ENCODE measurements around the gene HEATR5B. TPM values are rescaled to one million over a fixed set of nuclear protein-coding genes. Genes with fewer than 3 reads are reported as not detected.
"Not testable (repeated sequence)": the region's sequence is repeated elsewhere in the genome, so short reads cannot be mapped to it uniquely, and the experiment has no call there.

Gene HEATR5B
- total RNA-seq, 1 donor from 2014 or later = 50.3 TPM

DNA sequence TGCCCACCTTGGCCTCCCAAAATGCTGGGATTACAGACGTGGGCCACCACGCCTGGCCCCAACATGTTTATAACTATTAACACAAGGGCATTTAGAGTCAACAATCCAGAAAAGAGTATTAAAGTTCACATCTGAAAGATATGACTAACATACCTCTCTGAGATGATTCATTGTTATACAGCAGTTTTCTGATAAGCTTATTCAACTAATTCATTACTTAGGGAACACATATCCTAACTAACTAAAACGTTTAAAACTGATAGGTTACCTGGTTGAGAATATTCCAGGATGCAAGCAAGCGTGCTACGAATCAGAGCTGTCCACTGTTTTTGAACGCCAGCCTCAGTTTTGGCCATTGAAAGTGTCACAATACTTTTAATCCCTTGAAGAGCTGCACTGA is 83.9 kb downstream of the HEATR5B start:
- Mint-ChIP-seq H3K4me3 (no peak overlapping the region), H3K36me3 (ENCODE audit: low read depth) (peaks cover 70% of the 10 kb centered on the region), H3K27me3 (no peaks in the 10 kb centered on the region), H3K9me3 (no peaks in the 10 kb centered on the region), H3K27ac (no peak overlapping the region), H3K4me1 (peaks cover 10% of the 10 kb centered on the region)
- POLR2A ChIA-PET = no interaction called here
- intact Hi-C loops (cut with micrococcal nuclease) = no loop called here
- TF ChIP-seq, protein P1, sequence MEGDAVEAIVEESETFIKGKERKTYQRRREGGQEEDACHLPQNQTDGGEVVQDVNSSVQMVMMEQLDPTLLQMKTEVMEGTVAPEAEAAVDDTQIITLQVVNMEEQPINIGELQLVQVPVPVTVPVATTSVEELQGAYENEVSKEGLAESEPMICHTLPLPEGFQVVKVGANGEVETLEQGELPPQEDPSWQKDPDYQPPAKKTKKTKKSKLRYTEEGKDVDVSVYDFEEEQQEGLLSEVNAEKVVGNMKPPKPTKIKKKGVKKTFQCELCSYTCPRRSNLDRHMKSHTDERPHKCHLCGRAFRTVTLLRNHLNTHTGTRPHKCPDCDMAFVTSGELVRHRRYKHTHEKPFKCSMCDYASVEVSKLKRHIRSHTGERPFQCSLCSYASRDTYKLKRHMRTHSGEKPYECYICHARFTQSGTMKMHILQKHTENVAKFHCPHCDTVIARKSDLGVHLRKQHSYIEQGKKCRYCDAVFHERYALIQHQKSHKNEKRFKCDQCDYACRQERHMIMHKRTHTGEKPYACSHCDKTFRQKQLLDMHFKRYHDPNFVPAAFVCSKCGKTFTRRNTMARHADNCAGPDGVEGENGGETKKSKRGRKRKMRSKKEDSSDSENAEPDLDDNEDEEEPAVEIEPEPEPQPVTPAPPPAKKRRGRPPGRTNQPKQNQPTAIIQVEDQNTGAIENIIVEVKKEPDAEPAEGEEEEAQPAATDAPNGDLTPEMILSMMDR (IDR thresholded peaks at IDR 0.05) = no peak
- CTCF ChIA-PET = no interaction called here
- ATAC-seq (ENCODE audit: low read depth) (no peak), DNase-seq (no peak)

DNA sequence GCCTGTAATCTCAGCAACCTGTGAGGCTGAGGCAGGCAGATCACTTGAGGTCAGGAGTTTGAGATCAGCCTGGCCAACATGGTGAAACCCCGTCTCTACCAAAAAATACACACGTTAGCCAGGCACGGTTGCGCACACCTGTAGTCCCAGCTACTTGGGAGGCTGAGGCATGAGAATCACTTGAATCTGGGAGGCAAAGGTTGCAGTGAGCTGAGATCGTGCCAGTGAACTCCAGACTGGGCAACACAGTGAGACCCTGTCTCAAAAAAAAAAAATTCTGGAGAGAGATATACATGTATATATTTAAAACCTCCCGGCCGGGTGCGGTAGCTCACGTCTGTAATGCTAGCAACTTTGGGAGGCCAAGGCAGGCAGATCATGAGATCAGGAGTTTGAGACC is 84.8 kb downstream of the HEATR5B start:
- CTCF ChIA-PET; ATAC-seq (ENCODE audit: low read depth); POLR2A ChIA-PET; H3K4me3 Mint-ChIP-seq; H3K9me3 Mint-ChIP-seq; DNase-seq; H3K27ac Mint-ChIP-seq; intact Hi-C loops (cut with micrococcal nuclease); H3K4me1 Mint-ChIP-seq; H3K27me3 Mint-ChIP-seq: not testable (repeated sequence)
- H3K36me3 Mint-ChIP-seq (ENCODE audit: low read depth) = peaks cover 62% of the 10 kb centered on the region

DNA sequence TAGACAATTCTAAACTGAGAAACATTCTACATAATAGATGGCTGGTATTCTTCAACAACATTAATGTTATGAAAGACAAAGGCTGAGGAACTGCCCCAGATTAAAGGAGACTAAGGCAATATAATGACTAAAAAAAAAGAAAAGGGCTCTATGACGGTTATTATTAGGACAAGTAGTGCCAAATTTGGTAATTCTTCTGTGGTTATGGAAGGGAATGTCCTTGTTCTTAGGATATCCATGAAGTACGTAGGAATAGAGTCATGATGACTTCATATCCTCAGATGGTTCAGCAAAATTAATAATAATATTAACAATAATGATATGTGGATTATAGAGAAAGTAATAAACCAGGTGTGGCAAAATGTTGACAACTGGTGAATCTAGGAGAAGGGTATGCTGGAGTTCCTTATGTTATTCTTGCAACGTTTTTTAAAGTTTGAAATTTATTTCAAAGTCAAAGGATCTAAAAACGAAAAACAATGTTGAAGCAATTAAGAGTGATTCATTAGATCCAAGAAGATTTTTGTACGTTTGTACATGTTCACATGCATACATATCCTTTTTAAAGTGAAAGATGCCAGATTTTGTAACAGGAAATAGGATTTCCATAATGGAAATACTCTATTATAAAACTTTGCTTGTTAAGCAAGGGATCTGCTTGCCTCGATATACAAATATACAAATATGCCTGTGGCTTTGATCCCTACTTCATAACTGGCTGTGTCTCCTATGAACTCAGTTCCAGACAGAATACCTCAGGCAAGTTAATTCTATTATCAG is 90.1 kb downstream of the HEATR5B start:
- H3K9me3 Mint-ChIP-seq = no peaks in the 10 kb centered on the region
- no peak overlapping the region for H3K4me3 Mint-ChIP-seq
- H3K27me3 Mint-ChIP-seq = no peaks in the 10 kb centered on the region
- no peak for DNase-seq
- ATAC-seq (ENCODE audit: low read depth) = no peak
- no peak overlapping the region for H3K27ac Mint-ChIP-seq
- TF ChIP-seq, protein P1 (IDR thresholded peaks at IDR 0.05) = no peak
- ChIA-PET CTCF (no interaction called here), POLR2A (no interaction called here)
- H3K4me1 Mint-ChIP-seq = no peaks in the 10 kb centered on the region
- H3K36me3 Mint-ChIP-seq (ENCODE audit: low read depth) = peaks cover 47% of the 10 kb centered on the region
- intact Hi-C loops (cut with micrococcal nuclease) = no loop called here

DNA sequence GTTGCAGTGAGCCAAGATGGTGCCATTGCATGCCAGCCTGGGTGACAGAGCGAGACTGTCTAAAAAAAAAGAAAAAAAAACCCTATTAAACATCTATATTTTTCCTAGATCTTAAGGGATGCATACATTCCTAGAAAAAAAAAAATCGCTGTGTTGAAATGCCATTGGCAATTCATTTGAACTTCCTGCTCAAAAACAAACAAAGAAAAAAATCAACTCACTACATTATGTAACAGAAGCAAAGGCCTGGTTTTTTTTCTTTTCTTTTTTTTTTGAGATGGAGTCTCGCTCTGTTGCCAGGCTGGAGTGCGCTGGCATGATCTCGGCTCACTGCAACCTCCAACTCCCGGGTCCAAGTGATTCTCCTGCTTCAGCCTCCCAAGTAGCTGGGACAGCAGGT is 96.2 kb downstream of the HEATR5B start:
- ATAC-seq (ENCODE audit: low read depth) (no peak), DNase-seq (no peak)
- no peaks in the 10 kb centered on the region for H3K9me3 Mint-ChIP-seq
- TF ChIP-seq, protein P1 (IDR thresholded peaks at IDR 0.05) = no peak
- H3K27me3 Mint-ChIP-seq = no peaks in the 10 kb centered on the region
- no peak overlapping the region for H3K27ac Mint-ChIP-seq
- ChIA-PET POLR2A (interaction anchor here (0.7 kb wide), 2 partner anchors 22 to 40 kb away, joined by 3 to 4 read pairs; no protein-coding TSS in a partner anchor), CTCF (no interaction called here)
- intact Hi-C loops (cut with micrococcal nuclease) = no loop called here
- no peaks in the 10 kb centered on the region for H3K4me1 Mint-ChIP-seq
- peaks cover 50% of the 10 kb centered on the region for H3K36me3 Mint-ChIP-seq (ENCODE audit: low read depth)
- no peak overlapping the region for H3K4me3 Mint-ChIP-seq

DNA sequence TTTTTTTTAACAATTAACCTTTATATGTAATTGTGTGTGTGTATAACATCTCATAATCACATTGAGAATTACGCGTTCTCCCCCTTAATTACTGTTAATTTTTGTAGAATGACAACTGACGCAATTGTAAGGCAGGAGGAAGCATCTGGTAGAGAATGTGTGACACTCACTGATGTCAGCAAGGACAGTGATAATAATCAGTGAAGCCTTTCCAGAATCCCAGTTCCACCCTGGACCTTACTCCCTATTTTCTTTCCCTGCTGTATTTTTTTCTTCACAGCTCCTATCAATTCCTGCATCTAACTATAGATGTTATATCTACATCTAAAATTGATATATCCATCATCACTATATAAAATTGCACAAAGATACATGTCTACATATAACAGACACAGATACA is 101.7 kb downstream of the HEATR5B start:
- intact Hi-C loops (cut with micrococcal nuclease) = no loop called here
- no peak for DNase-seq
- Mint-ChIP-seq H3K9me3 (peaks cover 7% of the 10 kb centered on the region), H3K4me3 (no peak overlapping the region), H3K27ac (no peak overlapping the region), H3K27me3 (no peaks in the 10 kb centered on the region), H3K36me3 (ENCODE audit: low read depth) (peaks cover 57% of the 10 kb centered on the region), H3K4me1 (no peaks in the 10 kb centered on the region)
- ChIA-PET CTCF (no interaction called here), POLR2A (interaction anchor here (0.6 to 1.7 kb wide), 2 partner anchors 16 to 94 kb away, joined by 3 read pairs; partner anchors contain the start of gene STRN)
- ATAC-seq (ENCODE audit: low read depth) = no peak
- TF ChIP-seq, protein P1 (IDR thresholded peaks at IDR 0.05) = no peak

Measured in activated B cell treated with CpG ODN at 0.5 μM for 24 hours (primary cell).